Measurements from ENCODE around the gene ZDHHC1. TPM values are rescaled to one million over a fixed set of nuclear protein-coding genes. Genes with fewer than 3 reads are reported as not detected.

The ZDHHC1 gene
- polyA plus RNA-seq, 3 donors, result 3.3 to 14.2 (median 6.0) TPM

GRCh38 chr16:67393788-67394154 is 22.5 kb downstream of the ZDHHC1 start:
- Histone ChIP-seq H3K4me1 (ENCODE audit: control insufficient read depth in 1 of 2, insufficient read depth in 2 of 2, low read length in 2 of 2) (peaks cover 76 to 79% of the 10 kb centered on the region in 2 donors), H3K4me3 (replicated peaks in 1 of 3; ENCODE audit: low read depth in 2 of 3, low read length in 3 of 3) (peak overlapping the region; percentile 42 to 78 (median 77)), H3K36me3 (replicated peaks in 1 of 2; ENCODE audit: control insufficient read depth in 1 of 2, insufficient read depth in 2 of 2, low read length in 2 of 2) (no peaks in the 10 kb centered on the region), H3K79me2 (ENCODE audit: insufficient read depth, low read length) (no peaks in the 10 kb centered on the region), H2AFZ (ENCODE audit: insufficient read depth, low read depth, low read length, poor library complexity, severe bottlenecking) (peak overlapping the region; percentile 88), H3K9me3 (replicated peaks in 1 of 2; ENCODE audit: control insufficient read depth in 1 of 2, insufficient read depth in 1 of 2, low read length in 2 of 2) (no peaks in the 10 kb centered on the region), H3K27me3 (ENCODE audit: control insufficient read depth in 2 of 2, insufficient read depth in 2 of 2, low read length in 2 of 2) (peaks cover 0 to 19% of the 10 kb centered on the region in 2 donors), H4K20me1 (ENCODE audit: insufficient read depth, low read length) (peaks cover 51% of the 10 kb centered on the region), H3K4me2 (replicated peaks; ENCODE audit: extremely low read depth, low read length, poor library complexity, severe bottlenecking) (peak overlapping the region; percentile 87), H3K27ac (ENCODE audit: low read depth in 1 of 2, low read length in 2 of 2) (peak overlapping the region; percentile 41 to 80), H3K9ac (ENCODE audit: insufficient read depth, low read length, poor library complexity, severe bottlenecking) (peak overlapping the region; percentile 71)
- peaks cover 10 to 20% of the 10 kb centered on the region in 2 donors for H3K36me3 Mint-ChIP-seq
- TF ChIP-seq CTCF (IDR thresholded peaks at IDR 0.05), result no peak
- intact Hi-C loops (cut with micrococcal nuclease), result no loop called here
- peak overlapping the region; percentile 83 to 92 for H3K4me3 Mint-ChIP-seq
- H3K9me3 Mint-ChIP-seq, result peaks cover 0 to 8% (median 0%) of the 10 kb centered on the region in 7 donors
- DNase-seq, result no peak
- WGBS (ENCODE audit: insufficient coverage), result 4% methylated on average over 16 of the region's 20 CpGs
- H3K27me3 Mint-ChIP-seq (ENCODE audit: low read depth in 3 of 3), result peaks cover 14 to 47% (median 28%) of the 10 kb centered on the region in 3 donors
- H3K27ac Mint-ChIP-seq, result peak overlapping the region; percentile 21 to 93 (median 86)
- H3K4me1 Mint-ChIP-seq, result peaks cover 66% of the 10 kb centered on the region

- peak within 1 kb of the TSS; percentile 42 to 78 (median 77) for H3K4me3 ChIP-seq (replicated peaks in 1 of 3; ENCODE audit: low read depth in 2 of 3, low read length in 3 of 3)
- WGBS (ENCODE audit: insufficient coverage), result 9% methylated on average over 47 of the region's 56 CpGs
- peak within 1 kb of the TSS; percentile 87 for H3K4me2 ChIP-seq (replicated peaks; ENCODE audit: extremely low read depth, low read length, poor library complexity, severe bottlenecking)
- H3K27ac ChIP-seq (ENCODE audit: low read depth in 1 of 2, low read length in 2 of 2), result peak within 1 kb of the TSS; percentile 41 to 80
- Mint-ChIP-seq H3K27ac (peak within 1 kb of the TSS; percentile 62 to 93 (median 86)), H3K36me3 (peaks cover 13 to 23% of the 10 kb centered on the region in 2 donors), H3K4me3 (peak within 1 kb of the TSS; percentile 83 to 92), H3K4me1 (peaks cover 67% of the 10 kb centered on the region), H3K27me3 (ENCODE audit: low read depth in 3 of 3) (peaks cover 16 to 45% (median 28%) of the 10 kb centered on the region in 3 donors), H3K9me3 (peaks cover 0 to 8% (median 0%) of the 10 kb centered on the region in 7 donors)
- peaks cover 76 to 79% of the 10 kb centered on the region in 2 donors for H3K4me1 ChIP-seq (ENCODE audit: control insufficient read depth in 1 of 2, insufficient read depth in 2 of 2, low read length in 2 of 2)
- H3K79me2 ChIP-seq (ENCODE audit: insufficient read depth, low read length), result no peaks in the 10 kb centered on the region
- intact Hi-C loops (cut with micrococcal nuclease), result no loop called here
- peak within 1 kb of the TSS; percentile 88 for H2AFZ ChIP-seq (ENCODE audit: insufficient read depth, low read depth, low read length, poor library complexity, severe bottlenecking)
- peaks cover 55% of the 10 kb centered on the region for H4K20me1 ChIP-seq (ENCODE audit: insufficient read depth, low read length)
- peaks cover 0 to 19% of the 10 kb centered on the region in 2 donors for H3K27me3 ChIP-seq (ENCODE audit: control insufficient read depth in 2 of 2, insufficient read depth in 2 of 2, low read length in 2 of 2)
- peak within 1 kb of the TSS; percentile 71 for H3K9ac ChIP-seq (ENCODE audit: insufficient read depth, low read length, poor library complexity, severe bottlenecking)
- H3K36me3 ChIP-seq (replicated peaks in 1 of 2; ENCODE audit: control insufficient read depth in 1 of 2, insufficient read depth in 2 of 2, low read length in 2 of 2), result no peaks in the 10 kb centered on the region
- peak; percentile 81 for TF ChIP-seq CTCF (IDR thresholded peaks at IDR 0.05)
- H3K9me3 ChIP-seq (replicated peaks in 1 of 2; ENCODE audit: control insufficient read depth in 1 of 2, insufficient read depth in 1 of 2, low read length in 2 of 2), result no peaks in the 10 kb centered on the region
- DNase-seq, result peak; percentile 84 to 89 (median 85)
Observed at GRCh38 chr16:67393111-67393787, 23.0 kb downstream of the ZDHHC1 start, which contains the start of gene TPPP3. TSS of gene TPPP3 (minus strand) at chr16:67393498. CDS start at chr16:67391111, 2,387 bp downstream.
